GM12878 (cell line): ENCODE measurements around the gene TMBIM1. TPM values are rescaled to one million over a fixed set of nuclear protein-coding genes. Genes with fewer than 3 reads are reported as not detected.

Experiments used
- CBX3 ChIP-seq: fragments of 200-600 bp; sonication (generic); IDR thresholded peaks from 2 replicates; pipeline ENCODE4 v1.6.1; 2016; ENCODE audit warnings: low read depth, borderline replicate concordance
- CREM ChIP-seq: IDR thresholded peaks from 2 replicates; pipeline ENCODE4 v1.6.1; 2014; ENCODE audit warnings: antibody characterized with exemption, low read depth
- E2F8 ChIP-seq: fragments of 450-650 bp; IDR thresholded peaks from 2 replicates; pipeline ENCODE4 v1.6.1; 2018; ENCODE audit warnings: mild to moderate bottlenecking, low read depth, moderate library complexity; ENCODE audit not compliant: partially characterized antibody
- EED ChIP-seq: sonication (generic); IDR thresholded peaks from 2 replicates; pipeline ENCODE4 v1.6.1; 2016; ENCODE audit warnings: antibody characterized with exemption, low read depth
- HDAC6 ChIP-seq: fragments of 200-600 bp; sonication (generic); IDR thresholded peaks from one replicate; pipeline ENCODE4 v1.8.0; 2017; ENCODE audit warnings: antibody characterized with exemption; ENCODE audit not compliant: unreplicated experiment
- MEF2A ChIP-seq: IDR thresholded peaks from 2 replicates; pipeline ENCODE4 v1.6.1; 2011; ENCODE audit warnings: low read depth, mild to moderate bottlenecking, low read length, moderate library complexity; ENCODE audit not compliant: insufficient read depth
- NBN ChIP-seq: fragments of 450-650 bp; IDR thresholded peaks from 2 replicates; pipeline ENCODE4 v1.6.1; 2016
- RAD21 ChIP-seq: IDR thresholded peaks from 2 replicates; pipeline ENCODE4 v1.6.1; 2011; ENCODE audit warnings: mild to moderate bottlenecking, low read depth, low read length, moderate library complexity; ENCODE audit not compliant: insufficient read depth
- RCOR1 ChIP-seq: conservative IDR thresholded peaks from 2 replicates; pipeline ENCODE4 v1.6.1; 2012; ENCODE audit warnings: low read depth, low read length, improper control_type of control experiment
- SIN3A ChIP-seq: IDR thresholded peaks from 2 replicates; pipeline ENCODE4 v1.6.1; 2012; ENCODE audit warnings: low read depth, low read length, improper control_type of control experiment
- ZNF24 ChIP-seq: fragments of 450-650 bp; IDR thresholded peaks from 2 replicates; pipeline ENCODE4 v1.6.1; 2017; ENCODE audit warnings: antibody characterized with exemption, mild to moderate bottlenecking
- ZNF592 ChIP-seq: fragments of 450-650 bp; IDR thresholded peaks from 2 replicates; pipeline ENCODE4 v1.6.1; 2017; ENCODE audit warnings: mild to moderate bottlenecking, moderate library complexity
- ZNF687 ChIP-seq: fragments of 450-650 bp; IDR thresholded peaks from 2 replicates; pipeline ENCODE4 v1.6.1; 2017; ENCODE audit warnings: mild to moderate bottlenecking, moderate library complexity
- polyA plus RNA-seq, 11 experiments: library from polyadenylated mRNA; depleted of rRNA in 4 of 11; unstranded in 6 of 11; stranded (reverse) in 5 of 11; fragments of >200 nt; fragmentation: Nextera tagmentation in 4 of 11; fragmentation: Illumina TruSeq in 1 of 11; extraction: Ambion mirVana in 4 of 11; extraction: Trizol in 1 of 11; gene quantifications; 1 replicate in 1 of 11; 2 replicates in 10 of 11; pipeline versions ENCODE4 v1.2.1 to v1.2.3, GENCODE V29; 2011 to 2016; ENCODE audit warnings: inconsistent platforms in 2 of 11, missing spikeins in 2 of 11, low read depth in 1 of 11
- total RNA-seq, 4 experiments: library from RNA; depleted of rRNA in 3 of 4; stranded (reverse); fragments of >200 nt in 3 of 4; fragmentation: Illumina TruSeq in 1 of 4; extraction: Trizol in 1 of 4; gene quantifications; 2 replicates each; pipeline versions ENCODE4 v1.2.1 to v1.2.3, GENCODE V29; 2013 to 2021
- TF ChIP-seq, protein P1 (sequence below): fragments of 150-350 bp; IDR thresholded peaks from 2 replicates; pipeline ENCODE4 v1.6.1; 2014; ENCODE audit warnings: mild to moderate bottlenecking, low read depth, low read length
- TF ChIP-seq, protein P2 (sequence below): IDR thresholded peaks from 2 replicates; pipeline ENCODE4 v1.6.1; 2011; ENCODE audit warnings: borderline replicate concordance, low read depth, mild to moderate bottlenecking, moderate library complexity, mixed read lengths, low read length; ENCODE audit not compliant: insufficient read depth; ENCODE audit errors: extremely low read length

The TMBIM1 gene
- total and polyA plus RNA-seq, 10 of the 15 experiments (the other 5 are each of a cell fraction or from before 2014, with no cell fraction given): 6.1 to 38.3 (median 26.2) TPM

GRCh38 chr2:218269900-218270720 lies 22.2 kb downstream of the TMBIM1 start, which contains the start of the genes AAMP and PNKD (continued):
- peak; percentile 57 for TF ChIP-seq E2F8
- no peak for TF ChIP-seq CBX3
- peak; percentile 49; the same call in 1 of the 2 replicates for TF ChIP-seq ZNF687
- TF ChIP-seq MEF2A: 0 out of 2 replicates have a peak, but pooled peaks have one; percentile 66
- no peak for TF ChIP-seq RCOR1
- TF ChIP-seq SIN3A: peak; percentile 75; the same call in 1 of the 2 replicates
- no peak for TF ChIP-seq ZNF24
- TF ChIP-seq, protein P1, sequence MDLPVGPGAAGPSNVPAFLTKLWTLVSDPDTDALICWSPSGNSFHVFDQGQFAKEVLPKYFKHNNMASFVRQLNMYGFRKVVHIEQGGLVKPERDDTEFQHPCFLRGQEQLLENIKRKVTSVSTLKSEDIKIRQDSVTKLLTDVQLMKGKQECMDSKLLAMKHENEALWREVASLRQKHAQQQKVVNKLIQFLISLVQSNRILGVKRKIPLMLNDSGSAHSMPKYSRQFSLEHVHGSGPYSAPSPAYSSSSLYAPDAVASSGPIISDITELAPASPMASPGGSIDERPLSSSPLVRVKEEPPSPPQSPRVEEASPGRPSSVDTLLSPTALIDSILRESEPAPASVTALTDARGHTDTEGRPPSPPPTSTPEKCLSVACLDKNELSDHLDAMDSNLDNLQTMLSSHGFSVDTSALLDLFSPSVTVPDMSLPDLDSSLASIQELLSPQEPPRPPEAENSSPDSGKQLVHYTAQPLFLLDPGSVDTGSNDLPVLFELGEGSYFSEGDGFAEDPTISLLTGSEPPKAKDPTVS: 0 out of 2 replicates have a peak, but pooled peaks have one; percentile 62
- peak; percentile 90 for TF ChIP-seq NBN
- TF ChIP-seq, protein P2, sequence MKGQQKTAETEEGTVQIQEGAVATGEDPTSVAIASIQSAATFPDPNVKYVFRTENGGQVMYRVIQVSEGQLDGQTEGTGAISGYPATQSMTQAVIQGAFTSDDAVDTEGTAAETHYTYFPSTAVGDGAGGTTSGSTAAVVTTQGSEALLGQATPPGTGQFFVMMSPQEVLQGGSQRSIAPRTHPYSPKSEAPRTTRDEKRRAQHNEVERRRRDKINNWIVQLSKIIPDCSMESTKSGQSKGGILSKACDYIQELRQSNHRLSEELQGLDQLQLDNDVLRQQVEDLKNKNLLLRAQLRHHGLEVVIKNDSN: peak; percentile 15
- no peak for TF ChIP-seq EED
- no peak for TF ChIP-seq ZNF592
- TF ChIP-seq HDAC6: no peak
- TF ChIP-seq CREM: peak; percentile 95
- TF ChIP-seq RAD21: no peak
